ENCODE results near the gene FTH1. TPM values are rescaled to one million over a fixed set of nuclear protein-coding genes. Genes with fewer than 3 reads are reported as not detected.
"Not testable (repeated sequence)": the region's sequence is repeated elsewhere in the genome, so short reads cannot be mapped to it uniquely, and the experiment has no call there.

The FTH1 gene
- total RNA-seq, 2 donors from 2014 or later: 701 to 1,114 TPM

GRCh38 chr11:61972672-61973475 is 5.4 kb upstream of the FTH1 start:
- peak overlapping the region; percentile 60 for H3K4me3 Mint-ChIP-seq
- H3K36me3 Mint-ChIP-seq (ENCODE audit: low read depth): no peaks in the 10 kb centered on the region
- H3K9me3 Mint-ChIP-seq: no peaks in the 10 kb centered on the region
- peak; percentile 34 for ATAC-seq (replicated peaks)
- no peaks in the 10 kb centered on the region for H3K27me3 Mint-ChIP-seq
- H3K4me1 Mint-ChIP-seq: peaks cover 37% of the 10 kb centered on the region
- peak overlapping the region; percentile 73 for H3K27ac Mint-ChIP-seq

GRCh38 chr11:61972112-61972671 is 4.8 kb upstream of the FTH1 start:
- no peaks in the 10 kb centered on the region for H3K36me3 Mint-ChIP-seq (ENCODE audit: low read depth)
- H3K4me1 Mint-ChIP-seq: peaks cover 37% of the 10 kb centered on the region
- no peaks in the 10 kb centered on the region for H3K27me3 Mint-ChIP-seq
- peak overlapping the region; percentile 73 for H3K27ac Mint-ChIP-seq
- H3K9me3 Mint-ChIP-seq: no peaks in the 10 kb centered on the region
- ATAC-seq (replicated peaks): no peak
- H3K4me3 Mint-ChIP-seq: peak overlapping the region; percentile 60

- ATAC-seq (replicated peaks): no peak
- Mint-ChIP-seq H3K9me3 (no peaks in the 10 kb centered on the region), H3K4me1 (peaks cover 37% of the 10 kb centered on the region), H3K27me3 (no peaks in the 10 kb centered on the region), H3K4me3 (peak overlapping the region; percentile 60), H3K36me3 (ENCODE audit: low read depth) (peaks cover 4% of the 10 kb centered on the region), H3K27ac (peak overlapping the region; percentile 18)
Observed at GRCh38 chr11:61971248-61972111, 4.0 kb upstream of the FTH1 start.

GRCh38 chr11:61969838-61970662 is 2.6 kb upstream of the FTH1 start:
- ATAC-seq (replicated peaks): peak; percentile 19
- Mint-ChIP-seq H3K4me1 (peaks cover 42% of the 10 kb centered on the region), H3K4me3 (peak overlapping the region; percentile 96), H3K36me3 (ENCODE audit: low read depth) (peaks cover 19% of the 10 kb centered on the region), H3K27me3 (no peaks in the 10 kb centered on the region), H3K9me3 (no peaks in the 10 kb centered on the region), H3K27ac (peak overlapping the region; percentile 8)

GRCh38 chr11:61969391-61969758 is 1.9 kb upstream of the FTH1 start:
- no peak for ATAC-seq (replicated peaks)
- Mint-ChIP-seq H3K27ac (no peak overlapping the region), H3K4me3 (peak overlapping the region; percentile 96), H3K36me3 (ENCODE audit: low read depth) (peaks cover 25% of the 10 kb centered on the region), H3K27me3 (no peaks in the 10 kb centered on the region), H3K4me1 (peaks cover 45% of the 10 kb centered on the region), H3K9me3 (no peaks in the 10 kb centered on the region)

- H3K9me3 Mint-ChIP-seq: no peaks in the 10 kb centered on the region
- peak overlapping the region; percentile 96 for H3K4me3 Mint-ChIP-seq
- peak overlapping the region; percentile 90 for H3K27ac Mint-ChIP-seq
- H3K27me3 Mint-ChIP-seq: no peaks in the 10 kb centered on the region
- H3K36me3 Mint-ChIP-seq (ENCODE audit: low read depth): peaks cover 30% of the 10 kb centered on the region
- ATAC-seq (replicated peaks): no peak
- peaks cover 48% of the 10 kb centered on the region for H3K4me1 Mint-ChIP-seq
Observed at GRCh38 chr11:61968758-61969390, 1.4 kb upstream of the FTH1 start.

- ATAC-seq (replicated peaks): peak; percentile 36
- H3K36me3 Mint-ChIP-seq (ENCODE audit: low read depth): peaks cover 38% of the 10 kb centered on the region
- H3K4me1 Mint-ChIP-seq: peaks cover 52% of the 10 kb centered on the region
- H3K4me3 Mint-ChIP-seq: peak overlapping the region; percentile 96
- no peaks in the 10 kb centered on the region for H3K27me3 Mint-ChIP-seq
- no peaks in the 10 kb centered on the region for H3K9me3 Mint-ChIP-seq
- peak overlapping the region; percentile 90 for H3K27ac Mint-ChIP-seq
Observed at GRCh38 chr11:61967924-61968757, 707 bp upstream of the FTH1 start.

GRCh38 chr11:61966734-61967115 is 709 bp downstream of the FTH1 start:
- no peaks in the 10 kb centered on the region for H3K9me3 Mint-ChIP-seq
- H3K4me1 Mint-ChIP-seq: peaks cover 52% of the 10 kb centered on the region
- H3K36me3 Mint-ChIP-seq (ENCODE audit: low read depth): peaks cover 42% of the 10 kb centered on the region
- peak overlapping the region; percentile 90 for H3K27ac Mint-ChIP-seq
- ATAC-seq (replicated peaks): no peak
- no peaks in the 10 kb centered on the region for H3K27me3 Mint-ChIP-seq
- H3K4me3 Mint-ChIP-seq: peak overlapping the region; percentile 96

GRCh38 chr11:61964666-61965271 is 2.7 kb downstream of the FTH1 start:
- not testable (repeated sequence) for ATAC-seq (replicated peaks); H3K27me3 Mint-ChIP-seq; H3K9me3 Mint-ChIP-seq
- peak overlapping the region; percentile 90 for H3K27ac Mint-ChIP-seq
- H3K4me3 Mint-ChIP-seq: peak overlapping the region; percentile 96
- peaks cover 42% of the 10 kb centered on the region for H3K36me3 Mint-ChIP-seq (ENCODE audit: low read depth)
- peaks cover 37% of the 10 kb centered on the region for H3K4me1 Mint-ChIP-seq

GRCh38 chr11:61964058-61964665 is 3.3 kb downstream of the FTH1 start:
- Mint-ChIP-seq H3K27me3 (no peaks in the 10 kb centered on the region), H3K27ac (peak overlapping the region; percentile 69), H3K4me1 (peaks cover 32% of the 10 kb centered on the region), H3K9me3 (no peaks in the 10 kb centered on the region), H3K36me3 (ENCODE audit: low read depth) (peaks cover 42% of the 10 kb centered on the region), H3K4me3 (peak overlapping the region; percentile 96)
- ATAC-seq (replicated peaks): no peak

GRCh38 chr11:61963282-61964057 is 4.0 kb downstream of the FTH1 start:
- ATAC-seq (replicated peaks): no peak
- H3K36me3 Mint-ChIP-seq (ENCODE audit: low read depth): peaks cover 42% of the 10 kb centered on the region
- peaks cover 26% of the 10 kb centered on the region for H3K4me1 Mint-ChIP-seq
- H3K4me3 Mint-ChIP-seq: peak overlapping the region; percentile 96
- H3K27ac Mint-ChIP-seq: peak overlapping the region; percentile 69
- H3K27me3 Mint-ChIP-seq: no peaks in the 10 kb centered on the region
- H3K9me3 Mint-ChIP-seq: no peaks in the 10 kb centered on the region

- ATAC-seq (replicated peaks): no peak
- H3K4me3 Mint-ChIP-seq: peak overlapping the region; percentile 96
- peaks cover 26% of the 10 kb centered on the region for H3K4me1 Mint-ChIP-seq
- H3K36me3 Mint-ChIP-seq (ENCODE audit: low read depth): peaks cover 42% of the 10 kb centered on the region
- no peaks in the 10 kb centered on the region for H3K9me3 Mint-ChIP-seq
- H3K27ac Mint-ChIP-seq: peak overlapping the region; percentile 69
- no peaks in the 10 kb centered on the region for H3K27me3 Mint-ChIP-seq
Observed at GRCh38 chr11:61963016-61963281, 4.5 kb downstream of the FTH1 start.
